ACHN (cell line): ENCODE data around the gene CD99L2.

Source experiments
- DNase-seq: peaks from one replicate; pipeline ENCODE4 v3.0.0-alpha.2; 2015
- in situ Hi-C: cut with HindIII; loops from 2 replicates; pipeline ENCODE4 v1.10.0; 2017; ENCODE audit warnings: low sequenced_read_pairs, low pct_ligation_motif_present, low pct_unique_long_range_greater_than_20kb

The CD99L2 gene

GRCh38 chrX:150772150-150772970 is 126.1 kb downstream of the CD99L2 start:
- DNase-seq: peak; percentile 56
- in situ Hi-C loops: loop anchor here (25.0 kb wide), 1 partner anchor 315 kb away; no protein-coding TSS in a partner anchor

DNA sequence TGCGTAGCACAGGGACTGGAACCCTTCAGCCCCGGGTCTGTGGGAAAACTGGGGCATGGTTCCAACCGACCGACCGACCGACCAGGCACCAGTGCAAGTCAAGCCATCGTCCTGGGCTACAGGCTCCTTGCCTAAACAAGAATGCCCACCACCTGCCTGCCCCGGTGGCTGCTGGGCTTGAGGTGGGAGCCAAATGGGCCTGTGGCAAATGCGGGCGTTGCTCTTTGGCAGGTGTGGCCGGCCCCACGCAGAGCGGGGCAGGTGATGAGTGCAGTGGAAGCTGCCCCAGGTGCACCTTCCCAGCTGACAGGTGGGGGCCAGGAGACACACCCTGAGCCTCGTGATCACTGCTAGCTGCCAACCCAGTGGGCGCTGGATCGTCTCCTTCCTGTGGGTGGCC is 127.4 kb downstream of the CD99L2 start:
- in situ Hi-C loops: loop anchor here (25.0 kb wide), 1 partner anchor 316 kb away; no protein-coding TSS in a partner anchor
- no peak for DNase-seq

DNA sequence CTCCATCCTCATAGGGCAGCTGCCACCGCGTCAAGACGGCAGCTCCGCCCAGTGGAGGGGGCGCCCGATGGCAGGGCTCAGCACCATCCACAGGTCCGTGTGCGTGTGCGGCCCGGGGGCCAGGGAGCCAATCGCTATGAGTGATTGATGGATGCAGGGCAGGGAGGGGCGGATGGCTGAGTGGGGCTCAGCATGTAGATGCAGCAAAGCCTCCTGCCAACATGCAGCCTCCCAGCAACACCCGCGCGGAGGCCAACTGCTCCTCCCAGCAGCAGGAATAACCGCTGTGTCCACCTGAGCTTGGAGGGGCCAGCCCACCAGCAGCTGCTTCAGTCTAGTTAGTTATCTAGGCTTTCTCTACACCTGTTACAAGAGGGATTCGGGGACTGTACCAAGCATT is 127.8 kb downstream of the CD99L2 start:
- DNase-seq: no peak
- in situ Hi-C loops: loop anchor here (25.0 kb wide), 1 partner anchor 317 kb away; no protein-coding TSS in a partner anchor

DNA sequence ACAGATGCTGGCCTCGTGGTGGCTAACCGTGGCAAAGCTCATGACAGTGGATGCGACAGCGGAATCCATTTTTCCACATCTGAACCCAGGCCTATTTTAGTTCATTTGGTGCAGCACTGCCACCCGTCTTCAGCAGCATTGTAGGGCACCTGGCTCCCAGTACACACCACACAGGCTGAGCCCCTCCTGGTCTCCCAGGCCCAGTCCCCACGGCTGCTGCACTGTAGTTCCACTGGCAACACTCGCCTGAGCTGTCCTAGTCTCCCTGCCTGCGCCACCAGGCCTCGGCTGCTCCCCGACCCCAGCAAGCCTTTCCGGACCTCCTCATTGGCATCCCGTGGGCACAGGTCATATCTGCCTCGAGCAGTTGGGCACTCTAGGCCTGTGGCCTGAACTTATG is 129.1 kb downstream of the CD99L2 start:
- DNase-seq: no peak
- in situ Hi-C loops: loop anchor here (25.0 kb wide), 1 partner anchor 318 kb away; no protein-coding TSS in a partner anchor

DNA sequence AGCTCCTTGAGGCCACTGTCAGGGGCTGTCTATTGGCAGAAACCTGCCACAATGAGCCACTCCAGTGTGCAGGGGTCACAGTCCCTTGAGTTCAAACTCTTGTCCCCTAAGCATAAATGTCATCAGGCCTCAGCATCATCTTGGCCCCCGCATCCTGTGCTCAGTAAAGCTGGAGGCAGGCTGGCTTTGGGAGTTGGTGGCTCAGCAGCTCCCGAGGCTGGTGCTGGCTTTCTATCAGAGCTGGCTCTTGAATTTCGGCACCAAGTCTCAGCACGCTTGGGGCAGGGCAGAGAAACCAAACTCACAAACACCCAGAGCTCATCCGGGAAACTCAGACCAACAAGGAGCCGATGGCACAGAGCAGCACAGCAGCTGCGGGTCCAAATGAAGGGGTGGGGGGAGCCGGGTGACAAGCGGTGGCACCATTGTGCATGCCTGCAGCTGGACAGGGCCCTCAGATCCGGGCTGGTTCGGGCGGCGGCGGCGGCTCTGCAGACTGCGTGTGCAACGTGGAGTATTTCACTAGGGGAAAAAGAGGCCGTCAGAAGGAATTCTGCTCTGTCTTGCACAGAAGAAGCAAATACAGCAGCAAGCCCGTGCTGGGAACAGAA is 129.8 kb downstream of the CD99L2 start:
- no peak for DNase-seq
- in situ Hi-C loops: loop anchor here (25.0 kb wide), 1 partner anchor 319 kb away; no protein-coding TSS in a partner anchor

GRCh38 chrX:150768132-150768485 is 130.4 kb downstream of the CD99L2 start:
- in situ Hi-C loops: loop anchor here (25.0 kb wide), 1 partner anchor 319 kb away; no protein-coding TSS in a partner anchor
- DNase-seq: no peak

GRCh38 chrX:150767475-150768131 is 130.9 kb downstream of the CD99L2 start:
- in situ Hi-C loops: loop anchor here (25.0 kb wide), 1 partner anchor 320 kb away; no protein-coding TSS in a partner anchor
- DNase-seq: no peak

GRCh38 chrX:150767045-150767395 is 131.4 kb downstream of the CD99L2 start:
- DNase-seq: no peak
- in situ Hi-C loops: loop anchor here (25.0 kb wide), 1 partner anchor 320 kb away; no protein-coding TSS in a partner anchor

DNA sequence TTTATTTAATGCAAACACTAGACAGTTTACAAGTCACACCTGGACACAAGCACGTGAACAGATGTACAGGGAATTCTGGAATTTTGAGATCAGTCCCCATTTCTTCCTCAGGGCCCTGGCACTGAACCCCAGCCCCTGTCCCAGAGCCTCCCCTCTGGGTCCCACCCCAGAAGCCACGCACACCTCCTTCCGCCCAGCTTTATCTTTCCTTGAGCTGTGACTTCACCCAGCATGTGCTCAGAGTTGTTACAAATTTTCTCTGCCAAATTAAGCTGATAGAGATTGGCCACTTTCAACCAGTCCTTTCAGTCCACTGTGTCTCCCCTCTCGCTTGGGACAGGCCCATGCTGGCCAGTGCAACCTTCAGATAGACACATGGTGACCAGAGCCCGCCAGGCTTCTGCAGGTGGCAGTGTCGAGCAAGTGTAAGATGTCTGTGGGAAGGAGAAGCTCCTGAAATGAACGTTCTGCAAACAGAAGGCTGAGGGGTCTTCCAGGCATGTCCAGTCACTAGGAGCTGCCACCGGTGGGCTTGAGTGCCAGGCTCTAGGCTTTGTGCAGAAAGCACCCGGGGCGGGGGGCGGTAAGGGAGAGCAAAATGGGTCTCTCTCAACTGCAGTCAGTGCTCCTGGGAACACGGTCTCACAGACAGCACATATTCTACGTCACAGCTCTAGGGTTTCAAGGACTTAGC is 132.0 kb downstream of the CD99L2 start:
- in situ Hi-C loops: loop anchor here (25.0 kb wide), 1 partner anchor 321 kb away; no protein-coding TSS in a partner anchor

DNA sequence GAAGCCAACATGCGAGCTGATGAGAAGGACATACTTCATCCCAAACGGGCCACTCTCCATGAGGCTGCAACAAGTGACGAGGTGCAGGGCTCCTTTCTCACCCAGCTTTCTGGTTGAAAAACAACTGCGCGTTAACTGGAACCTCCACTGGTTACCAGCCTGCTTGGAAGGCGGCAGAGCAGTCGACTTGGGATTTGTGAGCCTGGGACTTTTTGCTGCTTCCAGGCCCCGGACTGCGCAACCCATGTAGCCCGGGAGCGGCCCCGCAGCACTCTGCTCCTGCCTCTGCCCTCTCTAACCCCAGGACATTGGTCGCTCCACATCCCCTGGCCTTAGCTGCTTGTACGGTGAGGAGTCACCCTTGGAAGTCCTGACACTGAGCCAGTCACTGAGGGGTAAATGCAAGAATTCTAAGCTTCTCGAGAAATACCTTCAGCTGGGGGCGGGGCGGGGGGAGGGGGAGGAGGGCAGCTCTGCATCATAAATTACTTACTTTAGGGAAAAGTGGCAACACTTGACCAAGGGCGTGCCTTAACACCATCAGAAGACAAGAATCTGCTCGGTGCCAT is 132.6 kb downstream of the CD99L2 start:
- in situ Hi-C loops: loop anchor here (25.0 kb wide), 1 partner anchor 321 kb away; no protein-coding TSS in a partner anchor
- no peak for DNase-seq

More for the DNA sequence above, 132.0 kb downstream of the CD99L2 start:
- no peak for DNase-seq

DNA sequence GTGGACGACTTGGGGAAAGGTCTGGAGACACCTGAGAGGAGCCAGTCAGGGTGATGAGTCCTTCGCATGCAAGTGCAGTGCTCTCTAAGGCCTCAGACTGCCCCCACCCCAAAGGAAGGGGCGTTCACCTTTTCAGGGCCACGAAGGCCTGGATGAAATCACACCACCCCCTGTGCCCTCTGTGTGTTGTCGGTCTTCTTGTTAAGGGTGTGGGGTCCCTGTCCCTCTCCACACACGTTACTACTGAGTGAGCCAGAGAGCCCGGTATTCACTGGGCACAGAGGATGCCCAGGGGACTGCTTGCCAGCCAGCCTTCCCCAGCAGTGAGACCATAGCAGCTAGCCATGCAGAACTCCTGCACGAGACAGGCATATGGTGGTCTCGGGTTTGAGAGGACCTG is 133.2 kb downstream of the CD99L2 start:
- in situ Hi-C loops: loop anchor here (25.0 kb wide), 1 partner anchor 322 kb away; no protein-coding TSS in a partner anchor
- no peak for DNase-seq

DNA sequence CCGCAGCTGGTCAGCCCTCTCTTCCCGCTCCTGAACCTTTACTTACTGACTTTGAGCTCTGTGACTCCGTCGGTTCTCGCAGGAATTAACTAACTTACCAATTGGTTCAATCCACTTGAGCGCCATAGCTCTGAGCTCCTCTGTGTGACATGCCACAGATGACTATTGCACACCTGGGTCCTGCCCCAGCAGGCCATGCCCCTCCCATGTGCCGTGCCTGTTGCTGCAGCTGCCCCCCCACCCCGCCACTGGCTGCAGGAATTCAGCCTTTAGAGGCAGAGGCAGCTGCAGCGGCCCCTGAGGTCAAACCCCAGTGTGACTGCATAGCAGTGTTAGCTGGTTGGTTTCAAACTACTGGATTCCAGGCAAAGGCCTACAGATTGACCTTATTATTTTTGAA is 134.7 kb downstream of the CD99L2 start:
- no peak for DNase-seq
- in situ Hi-C loops: loop anchor here (25.0 kb wide), 1 partner anchor 323 kb away; no protein-coding TSS in a partner anchor

GRCh38 chrX:150763303-150763797 is 135.1 kb downstream of the CD99L2 start:
- no peak for DNase-seq
- in situ Hi-C loops: loop anchor here (25.0 kb wide), 1 partner anchor 324 kb away; no protein-coding TSS in a partner anchor

DNA sequence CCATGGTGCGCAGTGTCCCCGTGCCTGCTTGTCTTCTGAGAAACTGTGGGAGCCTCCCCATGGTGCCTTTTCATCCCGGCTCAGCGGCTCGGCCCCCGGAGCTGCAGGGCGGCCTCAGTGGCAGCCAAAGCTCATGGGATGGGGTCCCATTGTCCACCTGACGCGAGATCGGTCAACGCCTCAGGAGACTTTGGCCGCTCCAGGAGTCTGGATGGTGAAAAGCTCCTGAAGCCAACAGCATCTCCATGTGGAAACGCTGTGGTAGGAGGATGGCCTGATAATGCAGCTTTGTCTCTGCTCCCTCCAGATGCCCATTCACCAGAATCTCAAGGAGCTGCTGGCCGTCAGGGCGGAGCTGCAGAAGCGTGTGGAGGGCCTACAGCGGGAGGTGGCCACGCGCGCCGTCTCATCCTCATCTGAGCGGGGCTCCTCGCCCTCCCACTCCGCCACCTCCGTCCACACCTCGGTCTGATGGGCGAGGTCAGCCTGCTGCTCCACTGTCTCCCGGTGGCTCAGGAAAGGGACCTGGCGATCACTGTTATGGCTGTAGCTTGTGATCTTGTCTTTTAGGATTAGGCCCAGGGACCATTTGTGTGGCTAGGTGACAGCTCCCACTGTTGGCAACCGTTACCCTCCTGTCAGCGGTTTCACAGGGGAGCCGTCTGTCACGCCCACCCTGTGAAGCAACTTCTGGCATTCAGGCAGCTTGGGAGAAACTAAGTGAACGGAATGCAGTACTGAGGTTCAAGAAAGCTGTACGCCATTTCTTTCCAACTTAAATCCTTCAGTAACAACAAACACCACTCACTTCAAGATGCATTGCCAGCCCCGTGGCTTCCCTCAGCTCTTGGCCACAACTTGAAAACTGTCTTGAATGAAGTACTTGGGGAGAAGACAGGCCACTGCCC is 136.0 kb downstream of the CD99L2 start:
- DNase-seq: no peak
- in situ Hi-C loops: loop anchor here (25.0 kb wide), 1 partner anchor 325 kb away; no protein-coding TSS in a partner anchor

- in situ Hi-C loops: loop anchor here (25.0 kb wide), 1 partner anchor 325 kb away; no protein-coding TSS in a partner anchor
- no peak for DNase-seq
Observed at GRCh38 chrX:150761819-150762216, 136.7 kb downstream of the CD99L2 start.

GRCh38 chrX:150761176-150761818 is 137.2 kb downstream of the CD99L2 start:
- in situ Hi-C loops: loop anchor here (25.0 kb wide), 1 partner anchor 326 kb away; no protein-coding TSS in a partner anchor
- no peak for DNase-seq
